Effector memory CD8-positive, alpha-beta T cell (primary cell): ENCODE data around the gene DCST2.

ENCODE experiments used
- ATAC-seq: fragments of 150-1000 bp; cut with Tn5 transposase; replicated peaks from 2 replicates; pipeline ENCODE4 v1.10.0; 2021; ENCODE audit warnings: mild to moderate bottlenecking, moderate library complexity
- DNase-seq, 3 experiments: peaks; one replicate each; pipeline ENCODE4 v3.0.0; 2021
- H3K27ac Mint-ChIP-seq, 2 donors: one replicate each; pipeline ENCODE4 v1.8.0; 2022; ENCODE audit warnings: mild to moderate bottlenecking in 2 of 2, mixed read lengths in 2 of 2, moderate library complexity in 2 of 2
- H3K27me3 Mint-ChIP-seq, 2 donors: one replicate each; pipeline ENCODE4 v1.8.0; 2022; ENCODE audit warnings: mixed read lengths in 2 of 2
- H3K36me3 Mint-ChIP-seq: one replicate; pipeline ENCODE4 v1.8.0; 2022; ENCODE audit warnings: mild to moderate bottlenecking, moderate library complexity, mixed read lengths; ENCODE audit not compliant: insufficient read depth
- H3K4me1 Mint-ChIP-seq, 2 donors: one replicate each; pipeline ENCODE4 v1.8.0; 2022; ENCODE audit warnings: low read depth in 2 of 2, mixed read lengths in 2 of 2
- H3K4me3 Mint-ChIP-seq, 2 donors: one replicate each; pipeline ENCODE4 v1.8.0; 2022; ENCODE audit warnings: mild to moderate bottlenecking in 2 of 2, mixed read lengths in 2 of 2, moderate library complexity in 2 of 2
- H3K9me3 Mint-ChIP-seq, 2 donors: one replicate each; pipeline ENCODE4 v1.8.0; 2022; ENCODE audit warnings: mixed read lengths in 2 of 2
- total RNA-seq, 9 experiments: gene quantifications; one replicate each; lab custom pipeline; 2026; lab: John Stamatoyannopoulos, UW

The DCST2 gene
- 0 to 1.8 (median 0.67) reads per million in 9 experiments for total RNA-seq

DNA sequence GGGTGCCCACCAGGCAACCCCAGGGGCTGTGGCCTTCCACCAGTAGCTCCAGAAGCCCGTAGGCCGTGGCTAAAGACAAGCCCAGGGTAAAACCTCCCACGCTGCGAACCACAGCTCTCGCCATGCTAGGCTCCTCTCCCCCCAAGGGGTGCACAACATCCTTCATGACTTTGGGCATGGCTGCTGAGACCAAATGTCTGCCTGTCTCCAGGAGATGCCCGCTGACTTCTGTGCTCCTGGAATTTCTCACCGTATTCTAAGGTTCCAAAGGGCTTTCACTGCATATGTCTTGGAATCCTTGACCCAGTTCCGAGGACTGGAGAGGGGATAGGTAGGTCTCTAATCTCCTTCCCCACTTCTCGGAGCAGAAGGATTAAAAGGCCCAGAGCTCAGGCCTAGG lies at the start of gene DCST2, which contains the start of gene DCST1:
Gene DCST2, minus strand, starts transcription at position 258 of the 400 bp plus-strand sequence. Its CDS starts 80 bp downstream, at position 178.
Gene DCST1, plus strand, starts transcription at position 301 of the 400 bp plus-strand sequence. CDS start 213 bp downstream, outside the sequence.
- H3K27me3 Mint-ChIP-seq: peaks cover 22 to 23% of the 10 kb centered on the region in 2 donors

DNA sequence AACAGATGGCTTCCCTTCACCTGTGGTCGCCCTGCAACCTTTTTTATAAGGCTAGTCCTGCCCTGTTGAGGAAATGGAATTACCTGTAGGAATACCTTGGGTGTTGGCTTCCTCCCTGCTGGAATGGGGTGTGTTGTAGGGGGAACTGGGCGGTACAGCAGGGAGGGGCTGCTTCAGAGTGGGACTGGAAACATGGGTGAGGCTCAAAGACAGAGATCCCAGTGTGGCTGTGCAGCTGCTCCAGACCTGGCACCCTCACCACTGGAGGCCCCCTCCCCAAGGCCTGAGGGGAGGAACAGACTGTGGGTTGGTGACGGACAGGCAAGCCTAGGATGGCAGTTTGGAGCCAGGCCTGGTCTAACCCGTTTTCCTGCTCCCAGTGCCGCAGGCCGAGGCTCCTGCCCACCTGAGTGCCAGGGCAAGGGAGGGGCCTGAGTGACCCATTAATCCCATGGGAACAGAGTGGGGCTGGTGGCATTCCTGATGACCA lies 49.5 kb upstream of the DCST2 start:
- Mint-ChIP-seq H3K36me3 (peaks cover 24% of the 10 kb centered on the region), H3K9me3 (no peaks in the 10 kb centered on the region), H3K4me3 (no peak overlapping the region), H3K4me1 (peaks cover 41 to 45% of the 10 kb centered on the region in 2 donors), H3K27ac (no peak overlapping the region), H3K27me3 (peaks cover 40 to 49% of the 10 kb centered on the region in 2 donors)
- ATAC-seq (no peak), DNase-seq (no peak)

More for the DNA sequence above, at the start of gene DCST2, which contains the start of gene DCST1:
- H3K4me3 Mint-ChIP-seq: no peak within 1 kb of the TSS
- H3K4me1 Mint-ChIP-seq: peaks cover 0 to 3% of the 10 kb centered on the region in 2 donors
- no peaks in the 10 kb centered on the region for H3K9me3 Mint-ChIP-seq
- no peak within 1 kb of the TSS for H3K27ac Mint-ChIP-seq
- ATAC-seq (no peak), DNase-seq (no peak)
- peaks cover 3% of the 10 kb centered on the region for H3K36me3 Mint-ChIP-seq

DNA sequence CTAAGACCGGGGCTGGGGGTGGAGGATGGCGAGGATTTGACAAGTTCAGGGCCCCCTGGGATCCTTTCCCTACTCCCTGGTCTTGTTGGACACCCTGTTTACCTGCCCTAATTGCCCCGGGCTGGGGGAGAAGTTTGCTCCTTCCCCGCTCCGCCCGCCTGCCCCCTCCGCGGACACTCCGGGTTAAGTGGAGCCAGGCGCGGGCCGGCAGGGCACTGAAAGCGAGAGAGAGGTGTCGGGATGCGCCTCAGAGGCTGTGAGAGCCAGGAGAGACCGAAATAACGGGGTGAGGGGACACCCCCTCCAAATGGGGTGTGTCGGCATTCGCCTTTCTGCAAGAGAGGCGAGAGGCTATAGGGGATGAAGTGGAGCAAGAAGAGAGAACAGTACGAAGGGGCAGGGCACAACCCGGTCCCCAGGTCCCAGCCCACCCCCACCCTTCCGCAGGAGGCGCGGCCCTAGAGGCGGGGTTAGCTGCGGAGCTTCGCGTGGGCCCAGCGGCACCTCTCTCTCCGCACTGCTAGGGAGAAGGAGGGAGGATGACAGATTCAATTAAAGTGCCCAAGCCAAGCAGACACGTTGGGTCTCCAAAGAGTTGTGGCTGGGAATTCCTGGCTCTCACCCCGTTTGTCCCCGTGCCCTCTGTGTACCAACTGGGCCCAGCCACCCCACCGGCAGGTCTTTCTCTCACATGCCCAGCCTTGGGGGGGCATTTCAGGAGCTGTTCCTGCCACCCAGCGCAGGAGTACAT lies 48.9 kb upstream of the DCST2 start:
- no peak overlapping the region for H3K27ac Mint-ChIP-seq
- DNase-seq (no peak), ATAC-seq (no peak)
- H3K9me3 Mint-ChIP-seq: no peaks in the 10 kb centered on the region
- peaks cover 41 to 45% of the 10 kb centered on the region in 2 donors for H3K4me1 Mint-ChIP-seq
- H3K4me3 Mint-ChIP-seq: peak overlapping the region; percentile 64 to 65
- peaks cover 40 to 49% of the 10 kb centered on the region in 2 donors for H3K27me3 Mint-ChIP-seq
- H3K36me3 Mint-ChIP-seq: peaks cover 24% of the 10 kb centered on the region

DNA sequence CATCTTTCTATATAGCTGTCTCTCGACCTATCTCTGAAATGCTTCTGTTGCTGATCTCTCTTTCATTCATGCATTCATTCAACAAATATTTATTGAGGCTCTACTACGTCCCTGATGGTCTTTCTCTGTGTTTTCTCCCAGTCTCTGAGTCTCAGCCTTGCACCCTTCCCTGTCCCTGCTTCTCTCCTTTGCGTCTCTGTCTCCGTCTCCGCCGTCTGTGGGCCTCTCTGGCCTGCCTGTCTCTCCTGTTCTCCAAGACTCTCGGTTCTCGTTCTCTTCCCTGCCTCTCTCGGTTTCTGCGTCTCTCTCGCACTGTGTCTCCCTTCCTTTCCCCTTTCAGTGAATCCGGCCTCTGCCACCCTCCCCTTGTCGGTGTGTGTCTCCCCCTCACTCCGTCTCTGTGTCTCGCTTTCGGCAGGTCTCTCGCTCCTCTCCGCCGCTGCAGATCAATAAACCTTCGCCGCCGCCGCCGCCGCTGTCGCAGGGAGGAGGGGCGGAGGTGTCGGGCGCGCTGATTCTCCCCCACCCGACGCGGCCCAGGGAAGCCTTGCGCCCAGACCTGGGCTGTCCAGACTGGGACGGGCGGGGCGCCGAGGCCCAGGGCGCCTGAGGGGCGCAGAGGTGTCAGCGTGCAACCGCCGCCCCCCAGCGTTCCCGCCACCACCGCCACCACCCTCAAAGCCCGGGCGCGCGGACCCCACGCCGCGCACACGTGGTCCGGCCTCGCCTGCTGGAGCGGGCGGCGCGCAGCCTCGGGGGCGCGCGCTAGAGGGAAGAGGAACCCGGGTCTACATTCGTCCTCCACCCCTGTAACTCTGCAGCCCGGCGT lies 48.1 kb upstream of the DCST2 start:
- peaks cover 41 to 45% of the 10 kb centered on the region in 2 donors for H3K4me1 Mint-ChIP-seq
- peaks cover 40 to 49% of the 10 kb centered on the region in 2 donors for H3K27me3 Mint-ChIP-seq
- DNase-seq (no peak), ATAC-seq (no peak)
- peaks cover 24% of the 10 kb centered on the region for H3K36me3 Mint-ChIP-seq
- H3K27ac Mint-ChIP-seq: peak overlapping the region in 1 of 2 donors; percentile 3
- peak overlapping the region; percentile 81 to 88 for H3K4me3 Mint-ChIP-seq
- H3K9me3 Mint-ChIP-seq: no peaks in the 10 kb centered on the region

DNA sequence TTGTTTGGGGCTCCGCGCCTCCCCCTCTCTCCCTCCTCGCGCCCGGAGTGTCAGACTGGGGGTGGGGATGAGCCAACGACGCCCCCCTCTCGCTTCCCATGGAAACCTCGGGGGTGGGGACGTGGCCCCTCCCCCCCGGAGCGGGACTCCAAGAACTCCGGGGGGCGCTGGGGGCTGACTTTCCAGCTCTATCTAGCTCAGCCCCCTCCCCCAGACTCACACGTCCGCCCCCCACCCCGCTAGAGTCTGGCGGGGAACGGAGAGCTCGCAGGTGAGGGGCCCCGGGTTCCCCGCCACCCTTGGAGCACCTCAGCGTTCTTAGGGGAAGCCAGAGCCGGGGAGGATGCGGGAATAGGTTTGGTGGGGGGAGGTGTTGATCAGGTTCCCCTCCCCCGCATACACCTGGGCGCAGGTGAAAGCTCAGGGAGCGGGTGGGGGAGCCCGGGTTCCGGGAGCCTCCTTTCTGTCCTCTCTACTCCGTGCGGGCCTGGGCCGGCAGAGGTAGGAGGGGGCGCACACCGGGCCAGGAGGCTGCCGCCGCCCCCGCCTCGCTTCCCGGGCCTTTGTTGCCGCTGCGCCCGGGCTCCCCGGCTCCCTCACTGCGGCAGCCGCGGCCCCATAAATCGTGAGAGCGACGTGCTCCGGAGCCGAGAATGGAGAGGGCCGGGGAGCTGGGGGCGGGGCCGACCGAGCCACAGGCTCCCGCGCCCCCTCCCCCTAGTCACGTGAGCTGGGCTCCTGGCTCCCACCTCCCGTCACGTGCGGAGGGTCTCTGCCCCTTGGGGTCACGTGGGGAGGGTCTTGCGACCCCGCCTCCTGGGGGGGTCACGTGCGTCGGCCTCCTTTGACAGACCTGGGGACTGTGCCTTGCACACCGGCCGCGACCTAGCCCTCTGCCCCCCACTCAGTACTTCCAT lies 47.0 kb upstream of the DCST2 start:
- no peaks in the 10 kb centered on the region for H3K9me3 Mint-ChIP-seq
- peaks cover 40 to 49% of the 10 kb centered on the region in 2 donors for H3K27me3 Mint-ChIP-seq
- DNase-seq: no peak
- peak overlapping the region; percentile 81 to 88 for H3K4me3 Mint-ChIP-seq
- no peak for ATAC-seq
- peaks cover 36 to 42% of the 10 kb centered on the region in 2 donors for H3K4me1 Mint-ChIP-seq
- peaks cover 17% of the 10 kb centered on the region for H3K36me3 Mint-ChIP-seq
- no peak overlapping the region for H3K27ac Mint-ChIP-seq

DNA sequence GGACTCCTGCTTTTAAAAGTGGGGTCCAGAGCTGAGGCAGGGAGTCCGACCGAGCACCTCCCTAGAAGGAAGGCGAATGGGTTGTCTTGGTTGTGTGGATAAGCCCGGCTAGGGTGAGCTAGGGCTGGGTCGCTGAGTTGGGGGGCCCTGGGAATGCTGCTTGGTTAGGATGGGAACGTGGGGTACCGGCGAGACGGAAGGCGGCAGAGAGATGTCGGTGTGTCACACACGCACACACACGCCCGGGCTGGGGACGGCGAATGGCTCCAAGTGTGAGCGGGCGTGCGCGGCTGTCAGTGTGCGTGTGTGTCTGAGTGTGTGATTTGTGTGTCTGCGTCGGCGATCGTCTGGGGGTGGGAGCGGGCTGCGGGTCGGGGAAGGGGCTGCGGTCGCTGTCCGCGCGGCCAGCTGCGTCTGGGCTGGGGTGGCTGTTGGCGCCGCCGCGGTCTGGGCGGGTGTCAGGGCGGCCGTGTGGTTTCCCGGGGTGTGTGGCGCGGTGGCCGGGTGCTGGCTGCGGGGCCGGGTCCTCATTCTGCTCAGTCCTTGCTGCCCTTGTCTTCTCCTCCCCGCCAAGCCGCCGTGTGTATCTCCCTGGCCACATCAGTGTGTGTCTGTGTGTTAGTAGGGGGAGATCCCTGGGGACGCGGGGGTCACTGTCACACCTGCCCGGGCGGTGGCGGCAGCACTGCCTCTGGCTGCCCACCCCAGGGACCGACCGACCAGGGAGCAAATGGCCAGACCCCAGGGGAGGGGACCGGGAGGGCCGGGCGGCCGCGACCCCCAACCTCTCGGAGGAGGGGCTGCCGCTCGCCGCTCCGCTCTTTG lies 46.1 kb upstream of the DCST2 start:
- Mint-ChIP-seq H3K4me3 (peak overlapping the region; percentile 81 to 88), H3K36me3 (peaks cover 8% of the 10 kb centered on the region), H3K27ac (peak overlapping the region; percentile 14 to 39), H3K4me1 (peaks cover 29 to 36% of the 10 kb centered on the region in 2 donors), H3K9me3 (no peaks in the 10 kb centered on the region), H3K27me3 (peaks cover 40 to 49% of the 10 kb centered on the region in 2 donors)
- peak; percentile 23 for ATAC-seq
- DNase-seq: no peak

DNA sequence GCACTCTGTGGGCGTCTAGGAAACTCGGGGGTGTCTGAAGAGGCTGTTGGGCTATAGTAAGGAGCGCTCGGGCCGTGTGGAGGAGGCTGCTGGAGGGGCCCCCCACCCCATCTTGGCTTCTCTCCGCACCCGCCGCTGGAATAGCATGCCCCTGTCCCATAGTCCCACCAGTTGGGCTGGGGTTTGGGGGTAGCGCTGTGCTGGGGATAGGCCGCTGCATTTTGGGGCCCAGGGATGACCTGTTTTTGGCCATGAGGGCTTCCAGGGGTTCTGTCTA lies 45.6 kb upstream of the DCST2 start:
- peak; percentile 7 for ATAC-seq

DNA sequence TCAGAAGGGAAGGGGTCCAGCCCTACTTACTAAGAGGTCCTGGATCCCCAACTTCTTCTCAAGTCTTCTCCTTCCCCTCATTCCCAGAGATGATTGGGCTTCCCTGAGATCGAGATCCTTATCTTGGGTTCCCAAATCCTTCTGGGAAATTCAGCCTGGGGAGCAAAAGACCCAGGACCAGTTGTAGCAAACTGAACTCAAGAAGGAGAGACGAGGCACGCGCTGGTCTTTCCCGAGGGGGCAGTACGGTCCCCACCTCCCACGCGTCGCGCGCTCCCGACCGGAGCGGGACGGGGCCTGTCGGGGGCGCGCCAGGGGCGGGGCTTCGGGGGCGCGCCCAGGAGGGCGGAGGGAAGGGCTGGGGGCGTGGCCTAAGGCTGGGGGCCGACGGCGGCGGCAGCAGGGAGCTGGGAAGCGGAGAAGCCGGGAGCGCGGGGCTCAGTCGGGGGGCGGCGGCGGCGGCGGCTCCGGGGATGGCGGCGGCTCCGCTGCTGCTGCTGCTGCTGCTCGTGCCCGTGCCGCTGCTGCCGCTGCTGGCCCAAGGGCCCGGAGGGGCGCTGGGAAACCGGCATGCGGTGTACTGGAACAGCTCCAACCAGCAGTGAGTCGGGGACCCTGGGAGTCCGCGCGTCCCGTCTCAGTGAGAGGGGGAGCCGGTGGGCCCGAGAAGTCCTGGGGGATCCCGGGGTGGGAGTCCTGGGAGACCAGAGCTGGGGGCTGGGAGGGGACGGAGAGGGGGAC lies 45.1 kb upstream of the DCST2 start, which contains the start of gene EFNA3:
Gene EFNA3, plus strand, starts transcription at position 369 of the 741 bp plus-strand sequence. Its CDS starts 105 bp downstream, at position 474.
- peaks cover 4% of the 10 kb centered on the region for H3K36me3 Mint-ChIP-seq
- H3K27ac Mint-ChIP-seq: peak within 1 kb of the TSS; percentile 14 to 39
- ATAC-seq (peak; percentile 47), DNase-seq (peak in 2 of 3 experiments; percentile 41 to 42)
- peaks cover 31 to 38% of the 10 kb centered on the region in 2 donors for H3K27me3 Mint-ChIP-seq
- peaks cover 23 to 29% of the 10 kb centered on the region in 2 donors for H3K4me1 Mint-ChIP-seq
- H3K4me3 Mint-ChIP-seq: peak within 1 kb of the TSS; percentile 81 to 88
- no peaks in the 10 kb centered on the region for H3K9me3 Mint-ChIP-seq

More for the DNA sequence above, 45.6 kb upstream of the DCST2 start:
- H3K4me3 Mint-ChIP-seq: peak overlapping the region; percentile 81 to 88
- peaks cover 23 to 30% of the 10 kb centered on the region in 2 donors for H3K4me1 Mint-ChIP-seq
- DNase-seq: no peak
- peaks cover 4% of the 10 kb centered on the region for H3K36me3 Mint-ChIP-seq
- peak overlapping the region; percentile 14 to 39 for H3K27ac Mint-ChIP-seq
- H3K27me3 Mint-ChIP-seq: peaks cover 36 to 43% of the 10 kb centered on the region in 2 donors
- H3K9me3 Mint-ChIP-seq: no peaks in the 10 kb centered on the region

DNA sequence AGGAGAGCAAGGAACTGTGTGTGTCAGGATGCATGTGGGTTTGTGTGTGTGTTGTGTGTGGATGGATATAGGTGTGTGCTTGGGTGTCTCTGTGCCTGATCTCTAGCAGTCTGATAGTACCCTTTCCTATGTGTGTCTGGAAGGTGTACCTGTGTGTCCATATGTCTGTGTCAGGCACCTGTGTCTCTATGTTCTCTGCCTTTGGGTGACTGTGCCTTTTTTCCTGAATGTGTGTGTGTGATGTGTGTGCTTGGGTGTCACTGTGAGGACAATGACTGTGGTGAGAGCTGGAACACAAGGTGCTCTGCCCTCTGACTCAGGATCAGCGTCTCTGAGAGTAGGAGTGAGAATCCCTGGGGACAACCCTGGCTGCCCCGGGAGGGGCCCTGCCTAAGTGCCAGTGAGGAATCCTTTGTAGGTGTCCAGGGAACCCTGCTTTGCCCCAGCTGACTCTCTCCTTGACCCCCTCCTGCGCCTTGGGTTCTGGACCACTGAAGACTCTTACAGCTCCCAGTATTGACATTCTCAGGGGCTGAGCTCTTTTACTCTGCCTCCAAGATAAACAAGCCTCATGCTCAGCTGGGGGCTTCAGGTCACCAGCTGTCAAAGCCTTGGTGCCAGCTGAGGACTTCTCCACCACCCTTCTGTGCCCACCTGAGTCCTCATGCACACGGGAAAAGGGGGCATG lies 44.3 kb upstream of the DCST2 start:
- no peak for DNase-seq
- Mint-ChIP-seq H3K27me3 (peaks cover 28 to 31% of the 10 kb centered on the region in 2 donors), H3K4me1 (peaks cover 23 to 29% of the 10 kb centered on the region in 2 donors), H3K9me3 (no peaks in the 10 kb centered on the region), H3K27ac (no peak overlapping the region), H3K36me3 (peaks cover 4% of the 10 kb centered on the region), H3K4me3 (peak overlapping the region; percentile 81 to 88)
- no peak for ATAC-seq

DNA sequence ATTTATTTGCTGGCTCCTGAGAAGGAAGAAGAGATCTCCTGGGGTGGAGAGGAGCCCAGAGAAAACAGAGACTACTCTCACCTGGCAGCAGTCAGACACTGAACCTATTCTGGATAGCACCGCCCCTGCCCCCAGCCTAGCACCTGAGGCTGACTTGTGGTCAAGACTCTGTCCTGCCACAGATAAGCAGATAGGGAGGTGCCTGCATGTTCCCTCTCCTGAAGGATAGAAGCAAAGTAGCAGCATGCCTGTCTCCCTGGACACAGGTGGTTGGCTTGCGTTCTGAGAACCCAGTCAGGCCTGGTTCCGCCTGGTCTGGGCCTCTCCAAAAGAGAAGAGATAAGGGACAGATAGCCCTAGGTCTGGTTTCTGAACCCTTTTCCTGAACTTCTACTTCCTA lies 43.8 kb upstream of the DCST2 start:
- no peak overlapping the region for H3K4me3 Mint-ChIP-seq
- H3K9me3 Mint-ChIP-seq: no peaks in the 10 kb centered on the region
- DNase-seq (no peak), ATAC-seq (no peak)
- peaks cover 22 to 25% of the 10 kb centered on the region in 2 donors for H3K27me3 Mint-ChIP-seq
- H3K4me1 Mint-ChIP-seq: peaks cover 18 to 25% of the 10 kb centered on the region in 2 donors
- H3K36me3 Mint-ChIP-seq: peaks cover 4% of the 10 kb centered on the region
- no peak overlapping the region for H3K27ac Mint-ChIP-seq

DNA sequence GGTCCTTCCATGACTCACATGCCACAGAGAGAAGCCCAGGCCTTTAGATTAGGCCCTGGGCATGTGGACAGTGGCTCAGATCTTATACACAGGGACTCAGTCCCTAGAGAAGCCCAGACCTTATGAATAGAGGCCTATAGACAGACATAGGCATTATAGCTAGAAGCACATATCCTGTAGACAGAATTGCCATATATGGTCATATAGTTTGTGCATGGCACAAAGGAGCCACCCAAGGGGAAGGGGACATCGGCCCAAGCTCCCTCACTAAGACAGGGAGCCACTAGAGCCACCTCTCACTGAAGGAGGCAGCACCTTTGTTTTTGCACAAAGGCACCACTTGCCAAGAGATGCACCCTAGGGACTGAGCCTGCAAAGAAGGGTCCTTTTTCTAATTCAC lies 42.8 kb upstream of the DCST2 start:
- H3K27me3 Mint-ChIP-seq: peaks cover 12 to 16% of the 10 kb centered on the region in 2 donors
- no peak overlapping the region for H3K4me3 Mint-ChIP-seq
- no peak for DNase-seq
- H3K9me3 Mint-ChIP-seq: no peaks in the 10 kb centered on the region
- H3K4me1 Mint-ChIP-seq: peaks cover 11 to 18% of the 10 kb centered on the region in 2 donors
- peaks cover 4% of the 10 kb centered on the region for H3K36me3 Mint-ChIP-seq
- no peak for ATAC-seq
- H3K27ac Mint-ChIP-seq: no peak overlapping the region
